IMR-90 (cell line): ENCODE measurements around the gene KYAT1. TPM values are rescaled to one million over a fixed set of nuclear protein-coding genes. Genes with fewer than 3 reads are reported as not detected.

Experiments
- ATAC-seq: fragments of 200-7000 bp; cut with Tn5 transposase; 2 replicates; pipeline ENCODE4 v1.9.1; 2020; ENCODE audit warnings: low read depth, mild to moderate bottlenecking, moderate library complexity
- BruUV-seq: library from RNA; stranded (reverse); fragments of 400-500 nt; replicated peaks from 2 replicates; lab custom pipeline; 2021; lab: Mats Ljungman, UMichigan
- CTCF ChIA-PET: fragments of 300-600 bp; formaldehyde crosslinking; extraction: SDS; loops from one replicate; lab custom pipeline; 2021; ENCODE audit warnings: antibody characterized with exemption; lab: Yijun Ruan, JAX
- POLR2A ChIA-PET: fragments of 300-600 bp; sonication (Branson Sonifier 250); formaldehyde crosslinking; loops from one replicate; lab custom pipeline; 2022; ENCODE audit warnings: antibody characterized with exemption; ENCODE audit not compliant: unreplicated experiment; lab: Charles Lee
- DNase-seq: peaks from one replicate; pipeline ENCODE4 v3.0.0; 2013
- H2AFZ ChIP-seq: replicated peaks from 2 replicates; pipeline ENCODE3; 2013; ENCODE audit warnings: low read length, mild to moderate bottlenecking; ENCODE audit not compliant: poor library complexity
- H2AK5ac ChIP-seq: 2 replicates; pipeline ENCODE4 v1.6.1; 2013; ENCODE audit warnings: low read depth, low read length, inconsistent platforms
- H2AK9ac ChIP-seq: replicated peaks from 2 replicates; pipeline ENCODE3; 2013; ENCODE audit warnings: mild to moderate bottlenecking, low read depth, low read length, moderate library complexity; ENCODE audit not compliant: poor library complexity
- H2BK120ac ChIP-seq: 2 replicates; pipeline ENCODE4 v1.6.1; 2013; ENCODE audit warnings: low read depth, low read length, inconsistent platforms
- H2BK15ac ChIP-seq: 3 replicates; pipeline ENCODE4 v1.6.1; 2013; ENCODE audit warnings: low read depth, low read length, inconsistent platforms
- H2BK20ac ChIP-seq: 2 replicates; pipeline ENCODE4 v1.6.1; 2013; ENCODE audit warnings: low read depth, mild to moderate bottlenecking, inconsistent platforms, low read length, moderate library complexity
- H2BK5ac ChIP-seq: 2 replicates; pipeline ENCODE4 v1.6.1; 2013; ENCODE audit warnings: mild to moderate bottlenecking, low read depth, low read length, inconsistent platforms; ENCODE audit not compliant: poor library complexity, severe bottlenecking
- H3K14ac ChIP-seq: replicated peaks from 2 replicates; pipeline ENCODE4 v1.6.1; 2013; ENCODE audit warnings: low read depth, low read length, inconsistent platforms
- H3K18ac ChIP-seq: 2 replicates; pipeline ENCODE4 v1.6.1; 2013; ENCODE audit warnings: low read depth, low read length, control low read depth
- H3K23ac ChIP-seq: 2 replicates; pipeline ENCODE4 v1.6.1; 2013; ENCODE audit warnings: low read depth, low read length, inconsistent platforms
- H3K27ac ChIP-seq: 2 replicates; pipeline ENCODE4 v1.5.1; 2013; ENCODE audit warnings: mild to moderate bottlenecking, control low read depth, low read length; ENCODE audit not compliant: insufficient read depth
- H3K27me3 ChIP-seq: 2 replicates; pipeline ENCODE4 v1.6.1; 2013; ENCODE audit warnings: low read length; ENCODE audit not compliant: control insufficient read depth, insufficient read depth
- H3K36me3 ChIP-seq: 2 replicates; pipeline ENCODE4 v1.6.1; 2013; ENCODE audit warnings: low read length, mixed read lengths; ENCODE audit not compliant: control insufficient read depth, insufficient read depth
- H3K4ac ChIP-seq: 2 replicates; pipeline ENCODE4 v1.6.1; 2013; ENCODE audit warnings: low read depth, low read length, inconsistent platforms
- H3K4me1 ChIP-seq: 2 replicates; pipeline ENCODE4 v1.6.1; 2013; ENCODE audit warnings: low read length, mixed read lengths; ENCODE audit not compliant: control insufficient read depth, insufficient read depth
- H3K4me2 ChIP-seq: 2 replicates; pipeline ENCODE4 v1.6.1; 2013; ENCODE audit warnings: low read depth, mild to moderate bottlenecking, control low read depth, low read length, moderate library complexity
- H3K4me3 ChIP-seq: 2 replicates; pipeline ENCODE4 v1.5.1; 2013; ENCODE audit warnings: low read depth, mild to moderate bottlenecking, control low read depth, low read length, moderate library complexity; ENCODE audit not compliant: insufficient read depth
- H3K56ac ChIP-seq: 2 replicates; pipeline ENCODE4 v1.6.1; 2013; ENCODE audit warnings: low read length, inconsistent platforms; ENCODE audit not compliant: insufficient read depth; ENCODE audit errors: extremely low read depth
- H3K79me1 ChIP-seq, 2 experiments: 2 replicates each; pipeline ENCODE4 v1.6.1; 2013; ENCODE audit warnings: low read length in 2 of 2, inconsistent platforms in 1 of 2, low read depth in 1 of 2
- H3K9ac ChIP-seq: 2 replicates; pipeline ENCODE4 v1.6.1; 2013; ENCODE audit warnings: low read depth, low read length, control low read depth
- H3K9me1 ChIP-seq: 2 replicates; pipeline ENCODE4 v1.6.1; 2013; ENCODE audit warnings: low read length, inconsistent platforms; ENCODE audit not compliant: insufficient read depth
- H3K9me3 ChIP-seq: 2 replicates; pipeline ENCODE4 v1.6.1; 2013; ENCODE audit warnings: low read length; ENCODE audit not compliant: control insufficient read depth, insufficient read depth
- H4K20me1 ChIP-seq: 2 replicates; pipeline ENCODE4 v1.6.1; 2013; ENCODE audit warnings: low read length, inconsistent platforms; ENCODE audit not compliant: insufficient read depth
- H4K5ac ChIP-seq: 2 replicates; pipeline ENCODE4 v1.6.1; 2013; ENCODE audit warnings: mild to moderate bottlenecking, low read depth, low read length, control low read depth
- H4K8ac ChIP-seq, 2 experiments: 2 replicates each; pipeline ENCODE4 v1.6.1; 2013; ENCODE audit warnings: low read depth in 2 of 2, low read length in 2 of 2, control low read depth in 1 of 2, inconsistent platforms in 1 of 2
- H4K91ac ChIP-seq: 2 replicates; pipeline ENCODE4 v1.6.1; 2013; ENCODE audit warnings: low read depth, low read length, inconsistent platforms; ENCODE audit not compliant: insufficient read depth
- CEBPB ChIP-seq: IDR thresholded peaks from 2 replicates; pipeline ENCODE4 v1.6.1; 2012; ENCODE audit warnings: low read depth, low read length, improper control_type of control experiment
- MAFK ChIP-seq: IDR thresholded peaks from 2 replicates; pipeline ENCODE4 v1.6.1; 2012; ENCODE audit warnings: low read depth, low read length, improper control_type of control experiment
- MXI1 ChIP-seq: IDR thresholded peaks from 2 replicates; pipeline ENCODE4 v1.6.1; 2012; ENCODE audit warnings: low read depth, mild to moderate bottlenecking, low read length, moderate library complexity, borderline replicate concordance
- SMC3 ChIP-seq: fragments of 150-350 bp; IDR thresholded peaks from 2 replicates; pipeline ENCODE4 v1.6.1; 2016; ENCODE audit warnings: low read depth, mild to moderate bottlenecking, antibody characterized with exemption, low read length, moderate library complexity
- WGBS, 2 experiments: methylation state at CpG; one replicate each; pipeline versions ENCODE4 v1.1.5 to v1.1.7; 2013; ENCODE audit warnings: missing lambda C conversion rate in 2 of 2; ENCODE audit not compliant: insufficient read length in 1 of 2; ENCODE audit errors: extremely low coverage in 2 of 2; 5-methylcytosine and 5-hydroxymethylcytosine counted together
- dilution Hi-C: fragments of 300-500 bp; cut with HindIII; formaldehyde crosslinking; loops from one replicate; pipeline ENCODE4 v1.14.3; 2018; ENCODE audit warnings: low sequenced_read_pairs; ENCODE audit not compliant: unreplicated experiment
- in situ Hi-C: fragments of 300-500 bp; cut with MboI; formaldehyde crosslinking; loops from 3 replicates; pipeline ENCODE4 v1.14.3; 2019; ENCODE audit warnings: low sequenced_read_pairs, inconsistent platforms, mixed read lengths
- intact Hi-C: fragments of 100-400 bp; cut with micrococcal nuclease; formaldehyde crosslinking; loops from 2 replicates; pipeline ENCODE4 v1.10.0; 2022
- polyA plus RNA-seq, 3 experiments: library from polyadenylated mRNA; depleted of rRNA; stranded (reverse); fragments of >200 nt; gene quantifications; 2 replicates each; pipeline ENCODE4 v1.2.3, GENCODE V29; 2012; ENCODE audit warnings: low replicate concordance in 1 of 3
- total RNA-seq: library from RNA; depleted of rRNA; stranded (reverse); fragments of >200 nt; gene quantifications from 2 replicates; pipeline ENCODE4 v1.2.3, GENCODE V29; 2012

KYAT1 gene
- total and polyA plus RNA-seq, 2 of the 4 experiments (the other 2 are of a cell fraction): 6.8 to 9.5 TPM

GRCh38 chr9:128927731-128928411 lies 46.1 kb upstream of the KYAT1 start (continued):
- TF ChIP-seq SMC3: peak; percentile 92

DNA sequence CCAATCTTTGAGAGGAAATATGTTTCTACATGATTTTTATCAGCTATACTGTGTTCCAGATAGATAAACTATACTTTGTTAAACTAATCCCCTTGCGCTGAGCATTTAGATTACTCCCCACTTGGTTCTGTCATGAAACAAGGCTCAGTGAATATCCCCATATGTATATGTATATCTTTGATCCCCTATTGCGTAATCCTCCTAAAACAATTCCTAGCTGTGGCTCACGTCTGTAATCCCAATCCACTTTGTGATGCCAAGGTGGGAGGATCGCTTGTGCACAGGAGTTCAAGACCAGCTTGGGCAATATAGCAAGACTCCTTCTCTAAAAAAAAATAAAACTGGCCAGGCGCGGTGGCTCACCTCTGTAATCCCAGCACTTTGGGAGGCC lies 41.7 kb upstream of the KYAT1 start:
- H3K36me3 ChIP-seq: peaks cover 3% of the 10 kb centered on the region
- no peak overlapping the region for H3K18ac ChIP-seq
- 100% methylated on average over 1 of the region's 6 CpGs; no CpG with 5 or more reads in 1 of the 2 experiments for WGBS, 2 experiments
- H2AK5ac ChIP-seq: peak overlapping the region; percentile 11; the same call in 1 of the 2 replicates
- H3K23ac ChIP-seq: no peak overlapping the region
- no peak overlapping the region for H4K91ac ChIP-seq
- ChIA-PET POLR2A (no interaction called here), CTCF (interaction anchor here (1.0 kb wide), 1 partner anchor 60 kb away, joined by 3 read pairs; no protein-coding TSS in a partner anchor)
- peaks cover 11% of the 10 kb centered on the region; the same call in 1 of the 2 replicates for H3K9me1 ChIP-seq
- no peak overlapping the region for H3K27ac ChIP-seq
- H2BK120ac ChIP-seq: no peak overlapping the region
- no peak overlapping the region for H4K8ac ChIP-seq
- H3K27me3 ChIP-seq: no peaks in the 10 kb centered on the region
- no peaks in the 10 kb centered on the region for H3K9me3 ChIP-seq
- no peak for ATAC-seq
- DNase-seq: no peak
- H3K4ac ChIP-seq: no peak overlapping the region
- no peak overlapping the region for H2AFZ ChIP-seq
- peaks cover 5 to 31% of the 10 kb centered on the region in 2 experiments; a peak in 3 of 4 replicates for H3K79me1 ChIP-seq
- H2BK15ac ChIP-seq: no peak overlapping the region
- dilution Hi-C loops (no loop called here), intact Hi-C loops (no loop called here), in situ Hi-C loops (no loop called here)
- H3K4me2 ChIP-seq: no peak overlapping the region
- no peak overlapping the region for H2AK9ac ChIP-seq
- no peak overlapping the region for H2BK20ac ChIP-seq
- no peaks in the 10 kb centered on the region for H4K20me1 ChIP-seq
- peaks cover 15% of the 10 kb centered on the region for H3K4me1 ChIP-seq
- H3K56ac ChIP-seq: no peak overlapping the region
- TF ChIP-seq CEBPB (peak; percentile 96), MAFK (no peak), MXI1 (no peak)
- BruUV-seq: no TSS peak
- H3K9ac ChIP-seq: no peak overlapping the region
- H3K14ac ChIP-seq: no peak overlapping the region
- H2BK5ac ChIP-seq: no peak overlapping the region
- no peak overlapping the region for H4K5ac ChIP-seq
- no peak overlapping the region for H3K4me3 ChIP-seq
